Measurements from ENCODE around the gene TTLL11. TPM values are rescaled to one million over a fixed set of nuclear protein-coding genes. Genes with fewer than 3 reads are reported as not detected.

Gene TTLL11
- 10 to 100 TPM; 15.1 to 42.6 (median 29.1) TPM for total RNA-seq

- WGBS, 2 donors (ENCODE audit: low coverage in 1 of 2): 0% methylated on average over 2 of the region's 98 CpGs; no CpG with 5 or more reads in 1 of the 2 donors
Observed at GRCh38 chr9:122092611-122093506, at the start of gene TTLL11. TTLL11 (minus strand) TSS chr9:122093308; CDS start chr9:122093148, 160 bp downstream.

GRCh38 chr9:122141671-122142070 is 48.6 kb upstream of the TTLL11 start:
- no peak for ATAC-seq
- Histone ChIP-seq H3K27ac (peak overlapping the region in 2 of 4 donors; percentile 19 to 60), H3K36me3 (peaks cover 0 to 49% of the 10 kb centered on the region in 2 donors), H3K9me3 (no peaks in the 10 kb centered on the region), H3K4me3 (no peak overlapping the region), H3K4me1 (peaks cover 0 to 8% (median 5%) of the 10 kb centered on the region in 3 donors), H3K27me3 (no peaks in the 10 kb centered on the region)
- WGBS, 2 donors (ENCODE audit: low coverage in 1 of 2): 84 to 95% methylated on average over 3 to 5 of the region's 5 CpGs
- TF ChIP-seq EP300 (IDR thresholded peaks at IDR 0.05) (no peak), CTCF (IDR thresholded peaks at IDR 0.05) (no peak), POLR2A (IDR thresholded peaks at IDR 0.05) (no peak), POLR2AphosphoS5 (IDR thresholded peaks at IDR 0.05) (no peak)

More at GRCh38 chr9:122092611-122093506, at the start of gene TTLL11:
- no peaks in the 10 kb centered on the region for H3K27me3 ChIP-seq
- peak within 1 kb of the TSS; percentile 29 to 88 (median 86) for H3K27ac ChIP-seq
- H3K4me3 ChIP-seq: peak within 1 kb of the TSS; percentile 68 to 87
- peak; percentile 95 for ATAC-seq
- H3K36me3 ChIP-seq: no peaks in the 10 kb centered on the region
- no peaks in the 10 kb centered on the region for H3K9me3 ChIP-seq
- H3K4me1 ChIP-seq: peaks cover 0 to 62% (median 24%) of the 10 kb centered on the region in 3 donors
- TF ChIP-seq POLR2AphosphoS5 (IDR thresholded peaks at IDR 0.05) (peak; percentile 98), EP300 (IDR thresholded peaks at IDR 0.05) (no peak), POLR2A (IDR thresholded peaks at IDR 0.05) (peak in 1 of 2 donors; percentile 66), CTCF (IDR thresholded peaks at IDR 0.05) (peak in 1 of 4 experiments; percentile 11)

- Histone ChIP-seq H3K27ac (peak overlapping the region in 3 of 4 donors; percentile 19 to 44 (median 44)), H3K4me3 (no peak overlapping the region), H3K9me3 (no peaks in the 10 kb centered on the region), H3K4me1 (peaks cover 0 to 8% (median 5%) of the 10 kb centered on the region in 3 donors), H3K27me3 (no peaks in the 10 kb centered on the region), H3K36me3 (peaks cover 0 to 38% of the 10 kb centered on the region in 2 donors)
- TF ChIP-seq POLR2A (IDR thresholded peaks at IDR 0.05) (no peak), POLR2AphosphoS5 (IDR thresholded peaks at IDR 0.05) (no peak), EP300 (IDR thresholded peaks at IDR 0.05) (no peak), CTCF (IDR thresholded peaks at IDR 0.05) (no peak)
- 69 to 71% methylated on average over 5 to 8 of the region's 8 CpGs for WGBS, 2 donors (ENCODE audit: low coverage in 1 of 2)
- no peak for ATAC-seq
Observed at GRCh38 chr9:122140368-122141193, 47.5 kb upstream of the TTLL11 start.

- Histone ChIP-seq H3K9me3 (no peaks in the 10 kb centered on the region), H3K4me1 (peaks cover 0 to 8% (median 5%) of the 10 kb centered on the region in 3 donors), H3K27ac (no peak overlapping the region), H3K4me3 (no peak overlapping the region), H3K36me3 (peaks cover 0 to 19% of the 10 kb centered on the region in 2 donors), H3K27me3 (no peaks in the 10 kb centered on the region)
- 71 to 75% methylated on average over 7 to 10 of the region's 10 CpGs for WGBS, 2 donors (ENCODE audit: low coverage in 1 of 2)
- no peak for TF ChIP-seq EP300 (IDR thresholded peaks at IDR 0.05)
- TF ChIP-seq POLR2AphosphoS5 (IDR thresholded peaks at IDR 0.05): no peak
- TF ChIP-seq CTCF (IDR thresholded peaks at IDR 0.05): no peak
- ATAC-seq: no peak
Observed at GRCh38 chr9:122138560-122139268, 45.6 kb upstream of the TTLL11 start.

All from gastroesophageal sphincter (tissue), 4 donors.